Prostate gland (tissue), 2 donors: ENCODE data around the gene POU5F1.

Experiments used
- CTCF ChIP-seq, 4 experiments: fragments of 200-600 bp in 2 of 4; fragments of 450-650 bp in 2 of 4; sonication (generic) in 2 of 4; IDR thresholded peaks; 1 replicate in 3 of 4; 2 replicates in 1 of 4; pipeline ENCODE4 v1.5.1; 2016 to 2019; ENCODE audit warnings: antibody characterized with exemption in 4 of 4, mild to moderate bottlenecking in 2 of 4, moderate library complexity in 2 of 4
- POLR2A ChIP-seq: fragments of 450-650 bp; IDR thresholded peaks from one replicate; pipeline ENCODE4 v1.6.1; 2016; ENCODE audit warnings: antibody characterized with exemption, mild to moderate bottlenecking
- POLR2AphosphoS5 ChIP-seq: sonication (generic); formaldehyde crosslinking; IDR thresholded peaks from one replicate; pipeline ENCODE4 v1.6.1; 2017; ENCODE audit warnings: antibody characterized with exemption

DNA sequence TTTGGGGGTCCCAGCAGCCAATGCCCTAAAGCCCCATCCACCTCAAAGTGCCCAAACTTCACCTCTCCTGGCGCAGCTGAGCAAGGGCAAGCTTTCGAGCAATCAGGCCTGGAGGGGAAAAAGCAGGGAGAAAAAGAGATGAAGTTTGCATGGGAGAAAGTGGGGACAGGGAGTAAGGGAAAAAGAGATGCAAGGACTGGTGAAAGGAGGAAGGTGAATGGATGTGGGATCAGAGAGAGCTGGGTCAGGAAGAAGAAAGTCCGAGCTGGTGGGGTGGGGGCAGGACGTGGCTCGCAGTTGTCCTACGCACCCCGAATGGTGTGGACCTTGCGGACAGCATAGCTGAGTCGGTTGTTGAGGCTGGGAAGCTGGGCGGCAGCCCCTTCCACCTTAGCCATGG lies 25.1 kb downstream of the POU5F1 start:
- TF ChIP-seq CTCF (IDR thresholded peaks at IDR 0.05) (no peak), POLR2A (no peak), POLR2AphosphoS5 (no peak)
